GM23248 (cell line): ENCODE data around the gene BDH1. TPM values are rescaled to one million over a fixed set of nuclear protein-coding genes. Genes with fewer than 3 reads are reported as not detected.

Experiments
- DNase-seq: peaks from one replicate; pipeline ENCODE4 v3.0.0-alpha.2; 2015
- H2AFZ ChIP-seq: fragments of 200-600 bp; sonication (generic); 2 replicates; pipeline ENCODE4 v1.6.1; 2016; ENCODE audit warnings: antibody characterized with exemption
- H3F3A ChIP-seq: fragments of 200-600 bp; sonication (generic); 2 replicates; pipeline ENCODE4 v1.6.1; 2016; ENCODE audit warnings: mild to moderate bottlenecking, antibody characterized with exemption, mixed run types; ENCODE audit not compliant: insufficient read depth
- H3K27ac ChIP-seq: fragments of 200-600 bp; sonication (generic); 2 replicates; pipeline ENCODE4 v1.5.1; 2016; ENCODE audit warnings: mild to moderate bottlenecking
- H3K27me3 ChIP-seq: fragments of 200-600 bp; sonication (generic); replicated peaks from 2 replicates; pipeline ENCODE4 v1.6.1; 2016; ENCODE audit warnings: mild to moderate bottlenecking; ENCODE audit not compliant: insufficient read depth
- H3K36me3 ChIP-seq: fragments of 200-600 bp; sonication (generic); 2 replicates; pipeline ENCODE4 v1.6.1; 2016; ENCODE audit warnings: low read depth, mild to moderate bottlenecking
- H3K4me1 ChIP-seq: fragments of 200-600 bp; sonication (generic); 2 replicates; pipeline ENCODE4 v1.6.1; 2016; ENCODE audit warnings: mild to moderate bottlenecking; ENCODE audit not compliant: insufficient read depth
- H3K4me2 ChIP-seq: fragments of 200-600 bp; sonication (generic); one replicate; pipeline ENCODE4 v1.6.1; 2016; ENCODE audit warnings: mild to moderate bottlenecking; ENCODE audit not compliant: unreplicated experiment
- H3K4me3 ChIP-seq: fragments of 200-600 bp; sonication (generic); 2 replicates; pipeline ENCODE4 v1.5.1; 2016; ENCODE audit warnings: mild to moderate bottlenecking
- H3K79me2 ChIP-seq: fragments of 200-600 bp; sonication (generic); 2 replicates; pipeline ENCODE4 v1.6.1; 2016; ENCODE audit warnings: mild to moderate bottlenecking; ENCODE audit not compliant: insufficient read depth
- H3K9ac ChIP-seq: fragments of 200-600 bp; sonication (generic); 2 replicates; pipeline ENCODE4 v1.6.1; 2016; ENCODE audit warnings: mild to moderate bottlenecking
- H3K9me2 ChIP-seq: fragments of 200-600 bp; sonication (generic); 2 replicates; pipeline ENCODE4 v1.6.1; 2016; ENCODE audit warnings: mixed run types, mild to moderate bottlenecking, moderate library complexity; ENCODE audit not compliant: insufficient read depth
- H3K9me3 ChIP-seq: fragments of 200-600 bp; sonication (generic); one replicate; pipeline ENCODE4 v1.6.1; 2017; ENCODE audit warnings: low read depth
- H4K20me1 ChIP-seq: fragments of 200-600 bp; sonication (generic); 2 replicates; pipeline ENCODE4 v1.6.0; 2016; ENCODE audit not compliant: insufficient read depth
- EZH2 ChIP-seq: fragments of 200-600 bp; sonication (generic); IDR thresholded peaks from 2 replicates; pipeline ENCODE4 v1.6.1; 2018; ENCODE audit warnings: antibody characterized with exemption, mild to moderate bottlenecking; ENCODE audit not compliant: insufficient read depth, poor library complexity, severe bottlenecking
- EZH2phosphoT487 ChIP-seq: fragments of 200-600 bp; sonication (generic); IDR thresholded peaks from 2 replicates; pipeline ENCODE4 v1.6.1; 2018; ENCODE audit warnings: antibody characterized with exemption, moderate library complexity, mild to moderate bottlenecking, low read depth; ENCODE audit not compliant: insufficient read depth
- WGBS, 2 experiments: methylation state at CpG; one replicate each; pipeline ENCODE4 v1.1.6; 2015 to 2017; ENCODE audit warnings: low lambda C conversion rate in 2 of 2, low coverage in 1 of 2; ENCODE audit errors: missing lambda C conversion rate in 2 of 2; 5-methylcytosine and 5-hydroxymethylcytosine counted together
- in situ Hi-C: fragments of 300-500 bp; cut with MboI; formaldehyde crosslinking; loops from 2 replicates; pipeline ENCODE4 v1.15.0; 2020
- polyA plus RNA-seq: library from polyadenylated mRNA; unstranded; fragments of >200 nt; fragmentation: Nextera tagmentation; extraction: Ambion mirVana; gene quantifications from 2 replicates; pipeline ENCODE4 v1.2.1, GENCODE V29; 2016
- total RNA-seq: library from RNA; depleted of rRNA; stranded (reverse); fragments of >200 nt; shearing (Covaris generic); gene quantifications from 2 replicates; pipeline ENCODE4 v1.2.3, GENCODE V29; 2014

BDH1 gene
- total and polyA plus RNA-seq, 2 experiments from 2014 or later = 2.7 to 3.4 TPM

DNA sequence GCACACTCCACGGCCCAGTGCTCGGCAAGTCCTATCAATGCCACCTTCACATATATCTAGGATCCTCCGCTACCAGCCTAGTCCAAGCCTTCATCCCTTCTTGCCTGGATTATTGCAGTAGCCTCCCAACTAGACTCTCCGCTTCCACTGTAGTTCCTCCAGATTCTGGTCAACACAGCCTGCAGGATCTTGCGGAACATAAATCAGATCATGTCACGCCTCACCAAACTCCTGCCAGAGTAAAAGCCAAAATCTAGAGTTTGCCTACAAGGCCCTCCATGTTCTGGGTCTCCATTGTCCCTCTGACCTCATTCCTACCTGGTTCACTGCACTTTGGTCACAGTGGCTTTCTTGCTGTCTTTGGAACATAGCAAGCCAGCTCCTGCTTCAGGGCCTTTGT, 3.6 kb downstream of the BDH1 start:
- 0 out of 2 replicates have a peak, but pooled peaks cover 7% of the 10 kb centered on the region for H3K4me1 ChIP-seq
- H3K4me3 ChIP-seq = no peak overlapping the region
- peaks cover 19% of the 10 kb centered on the region for H3K27me3 ChIP-seq
- H3F3A ChIP-seq = peaks cover 9% of the 10 kb centered on the region
- TF ChIP-seq EZH2phosphoT487 (no peak), EZH2 (no peak)
- no peak overlapping the region for H2AFZ ChIP-seq
- H3K36me3 ChIP-seq = no peaks in the 10 kb centered on the region
- no peak overlapping the region for H3K9ac ChIP-seq
- WGBS, 2 experiments = 91 to 95% methylated on average over 6 of the region's 6 CpGs
- in situ Hi-C loops = no loop called here
- no peaks in the 10 kb centered on the region for H3K9me3 ChIP-seq
- no peak overlapping the region for H3K4me2 ChIP-seq
- no peaks in the 10 kb centered on the region for H4K20me1 ChIP-seq
- H3K27ac ChIP-seq = no peak overlapping the region
- no peaks in the 10 kb centered on the region for H3K9me2 ChIP-seq
- DNase-seq = no peak
- no peaks in the 10 kb centered on the region for H3K79me2 ChIP-seq

DNA sequence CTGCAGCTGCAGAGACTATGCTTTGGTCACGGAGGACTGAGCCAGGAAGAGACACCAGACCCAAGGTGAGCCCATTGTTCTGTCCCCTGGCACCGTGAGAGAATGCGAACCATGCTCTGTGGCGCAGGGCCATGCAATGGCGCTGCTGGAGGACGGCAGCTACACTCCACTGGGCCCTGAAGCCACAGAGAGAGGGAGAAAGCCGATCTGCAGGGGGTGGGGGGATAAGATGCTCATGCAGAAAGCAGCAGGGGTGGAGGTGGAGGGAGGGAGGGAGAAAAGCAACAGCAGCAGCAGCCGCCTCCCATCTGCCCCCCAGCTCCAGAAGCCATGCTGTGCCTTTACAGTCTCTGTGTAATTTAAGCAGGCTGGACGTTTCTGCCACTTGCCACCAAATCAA, 5.3 kb downstream of the BDH1 start:
- no peak overlapping the region for H2AFZ ChIP-seq

DNA sequence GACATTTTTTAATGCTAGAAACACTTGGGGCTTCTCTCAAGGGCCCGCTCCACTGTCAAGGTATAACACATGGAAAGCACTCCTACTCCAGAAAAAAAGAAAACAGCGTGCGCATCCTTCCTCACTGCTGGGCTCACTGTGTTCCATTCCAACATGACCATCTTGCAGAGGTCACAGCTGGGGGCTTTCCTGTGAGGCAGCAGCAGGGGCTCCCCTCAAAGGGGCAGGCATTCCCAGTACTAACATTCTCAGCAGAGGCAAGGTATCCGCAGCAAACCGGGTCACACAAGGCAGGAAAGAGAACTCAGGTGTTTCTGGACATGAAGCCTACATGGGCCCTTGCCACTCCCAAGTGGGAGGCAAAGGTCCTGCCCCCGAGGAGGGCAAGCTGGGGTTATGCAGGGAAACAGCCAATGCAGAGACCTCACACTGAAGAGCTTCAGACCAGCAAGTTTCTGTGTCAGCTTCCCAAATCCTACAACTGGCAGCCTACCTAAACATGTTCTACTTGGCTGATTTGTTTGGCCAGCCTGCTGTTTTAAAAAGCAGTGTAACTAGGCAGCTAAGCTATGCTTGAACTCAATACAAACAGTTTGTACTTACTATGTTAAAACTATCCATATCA, 6.4 kb downstream of the BDH1 start:
- WGBS, 2 experiments = 75 to 78% methylated on average over 6 of the region's 6 CpGs
- Histone ChIP-seq H3K4me1 (0 out of 2 replicates have a peak, but pooled peaks cover 7% of the 10 kb centered on the region), H3K79me2 (no peaks in the 10 kb centered on the region), H4K20me1 (no peaks in the 10 kb centered on the region), H2AFZ (no peak overlapping the region), H3K4me2 (no peak overlapping the region), H3K36me3 (no peaks in the 10 kb centered on the region), H3K9me2 (no peaks in the 10 kb centered on the region), H3K9ac (no peak overlapping the region), H3K9me3 (no peaks in the 10 kb centered on the region), H3F3A (peaks cover 9% of the 10 kb centered on the region), H3K27me3 (no peaks in the 10 kb centered on the region), H3K4me3 (no peak overlapping the region), H3K27ac (no peak overlapping the region)
- in situ Hi-C loops = no loop called here
- DNase-seq = no peak
- TF ChIP-seq EZH2 (no peak), EZH2phosphoT487 (no peak)

More for the DNA sequence above, 5.3 kb downstream of the BDH1 start:
- no peaks in the 10 kb centered on the region for H3K36me3 ChIP-seq
- H3K4me2 ChIP-seq = no peak overlapping the region
- in situ Hi-C loops = no loop called here
- 51 to 52% methylated on average over 9 of the region's 9 CpGs for WGBS, 2 experiments
- H3K27ac ChIP-seq = no peak overlapping the region
- no peaks in the 10 kb centered on the region for H3K9me3 ChIP-seq
- peaks cover 9% of the 10 kb centered on the region for H3F3A ChIP-seq
- H3K9ac ChIP-seq = no peak overlapping the region
- H3K4me1 ChIP-seq = 0 out of 2 replicates have a peak, but pooled peaks cover 7% of the 10 kb centered on the region
- no peak for DNase-seq
- no peaks in the 10 kb centered on the region for H4K20me1 ChIP-seq
- peaks cover 2% of the 10 kb centered on the region for H3K27me3 ChIP-seq
- no peak overlapping the region for H3K4me3 ChIP-seq
- H3K79me2 ChIP-seq = no peaks in the 10 kb centered on the region
- H3K9me2 ChIP-seq = no peaks in the 10 kb centered on the region
- TF ChIP-seq EZH2 (no peak), EZH2phosphoT487 (no peak)

DNA sequence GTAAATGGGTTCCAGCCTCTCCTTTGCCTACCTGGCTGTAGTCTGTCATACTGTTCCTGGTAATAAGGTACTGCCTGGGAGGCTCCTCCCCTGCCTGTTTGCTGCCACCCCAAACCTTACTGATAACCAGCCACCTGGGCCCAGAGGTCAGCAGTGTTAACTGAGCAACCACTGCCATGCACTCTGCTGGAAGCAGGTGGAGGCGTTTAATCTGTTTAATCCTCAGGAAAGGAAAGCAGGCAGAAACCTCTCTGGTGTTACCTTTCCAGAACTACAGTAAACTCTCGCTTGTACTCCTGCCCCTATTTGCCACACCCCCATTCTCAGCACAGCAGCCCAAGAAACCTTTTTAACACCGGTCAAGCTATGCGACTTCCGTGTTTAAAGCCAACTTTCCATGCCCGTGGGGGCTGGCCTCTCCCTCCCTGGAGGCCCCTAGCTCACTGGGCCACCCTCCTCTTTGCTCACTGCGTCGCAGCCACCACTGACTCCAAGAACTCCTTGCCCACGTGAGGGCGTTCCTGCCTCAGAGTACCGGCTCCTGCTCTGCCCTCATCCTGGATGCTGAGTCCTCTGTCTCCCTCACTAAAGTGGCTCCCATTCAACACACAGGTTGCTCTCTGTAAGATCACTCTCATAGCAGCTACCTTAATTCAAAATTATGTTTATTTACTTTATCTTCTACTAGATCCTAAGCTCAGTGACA, 8.3 kb downstream of the BDH1 start:
- WGBS, 2 experiments = 72 to 73% methylated on average over 11 of the region's 11 CpGs

More for the DNA sequence above, 8.3 kb downstream of the BDH1 start:
- Histone ChIP-seq H3K9ac (no peak overlapping the region), H2AFZ (no peak overlapping the region), H3F3A (no peaks in the 10 kb centered on the region), H3K27ac (no peak overlapping the region), H3K79me2 (no peaks in the 10 kb centered on the region), H3K4me1 (no peaks in the 10 kb centered on the region), H3K27me3 (no peaks in the 10 kb centered on the region), H3K9me2 (no peaks in the 10 kb centered on the region), H4K20me1 (no peaks in the 10 kb centered on the region), H3K4me2 (no peak overlapping the region), H3K4me3 (no peak overlapping the region), H3K36me3 (no peaks in the 10 kb centered on the region), H3K9me3 (no peaks in the 10 kb centered on the region)
- TF ChIP-seq EZH2phosphoT487 (no peak), EZH2 (no peak)
- no peak for DNase-seq
- in situ Hi-C loops = no loop called here
